Measurements from ENCODE around the gene SCN1B.

DNA sequence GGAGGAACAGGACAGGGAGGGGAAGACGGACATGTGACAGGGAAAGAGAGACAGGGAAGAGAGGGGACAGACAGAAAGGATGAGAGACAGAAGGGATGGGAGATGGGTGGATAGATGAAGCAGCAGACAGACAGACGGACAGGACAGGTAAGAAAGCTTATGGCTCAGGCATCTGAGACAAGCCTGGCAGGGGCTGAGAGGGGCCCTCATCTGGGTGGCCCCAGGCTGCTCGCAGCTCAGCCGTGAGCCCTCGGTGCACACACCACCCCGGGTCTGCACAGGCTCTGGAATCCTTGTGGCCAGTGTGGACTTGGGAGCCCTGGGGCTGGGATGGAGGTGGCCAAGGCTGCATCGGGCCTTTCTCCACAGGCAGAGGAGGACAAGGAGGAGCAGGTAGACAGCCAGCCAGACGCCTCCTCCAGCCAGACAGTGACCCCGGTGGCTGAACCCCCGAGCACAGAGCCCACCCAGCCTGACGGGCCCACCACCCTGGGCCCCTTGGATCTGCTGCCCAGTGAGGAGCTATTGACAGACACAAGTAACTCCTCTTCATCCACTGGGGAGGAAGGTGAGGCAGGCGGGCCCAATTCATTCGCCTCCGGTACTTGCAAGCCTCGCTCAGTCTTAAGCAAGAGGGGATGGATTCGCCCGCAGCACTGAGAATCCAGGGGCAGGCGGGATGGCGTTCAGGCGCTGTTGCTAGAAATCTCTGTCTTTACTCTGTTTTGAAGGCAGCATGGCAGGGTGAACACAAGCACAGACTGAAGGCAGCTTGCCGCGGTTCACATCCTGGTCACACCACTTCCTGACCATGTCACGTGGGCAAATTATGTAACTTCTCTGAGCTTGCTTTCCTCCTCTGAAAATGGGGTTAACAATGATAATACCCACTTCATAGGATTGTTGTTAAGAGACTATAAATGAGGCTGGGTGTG lies 16.2 kb upstream of the SCN1B start:
- TF ChIP-seq CTCF (IDR thresholded peaks at IDR 0.05; ENCODE audit: borderline replicate concordance, extremely low read depth, low read length, poor library complexity, severe bottlenecking) (no peak), EZH2 (IDR thresholded peaks at IDR 0.05; ENCODE audit: borderline replicate concordance, low read depth, low read length, severe bottlenecking) (no peak)

Measured in DND-41 (cell line).